IPS DF 19.7 (cell line): Measurements from ENCODE around the gene KAT6B.
"Not testable (repeated sequence)": the region's sequence is repeated elsewhere in the genome, so short reads cannot be mapped to it uniquely, and the experiment has no call there.

ENCODE experiments used
- DNase-seq: peaks from one replicate; pipeline ENCODE4 v3.0.0-alpha.2; 2013; ENCODE audit warnings: low read depth, low spot score

The KAT6B gene

GRCh38 chr10:74921070-74921469 lies 94.7 kb downstream of the KAT6B start:
- not testable (repeated sequence) for DNase-seq

GRCh38 chr10:74921744-74922143 lies 95.3 kb downstream of the KAT6B start:
- DNase-seq = no peak

- DNase-seq = no peak
Observed at GRCh38 chr10:74922921-74923320, 96.5 kb downstream of the KAT6B start.

- no peak for DNase-seq
Observed at GRCh38 chr10:74923556-74923955, 97.2 kb downstream of the KAT6B start.

- DNase-seq = no peak
Observed at GRCh38 chr10:74924251-74924963, 98.0 kb downstream of the KAT6B start.

- no peak for DNase-seq
Observed at GRCh38 chr10:74925291-74925690, 98.9 kb downstream of the KAT6B start.

- DNase-seq = no peak
Observed at GRCh38 chr10:74925708-74926107, 99.3 kb downstream of the KAT6B start.

GRCh38 chr10:74926791-74927585 lies 100.6 kb downstream of the KAT6B start:
- no peak for DNase-seq

- no peak for DNase-seq
Observed at GRCh38 chr10:74927701-74928100, 101.3 kb downstream of the KAT6B start.

GRCh38 chr10:74928742-74929191 lies 102.4 kb downstream of the KAT6B start:
- no peak for DNase-seq

GRCh38 chr10:74929197-74929596 lies 102.8 kb downstream of the KAT6B start:
- DNase-seq = no peak

GRCh38 chr10:74930965-74931364 lies 104.6 kb downstream of the KAT6B start:
- no peak for DNase-seq

- no peak for DNase-seq
Observed at GRCh38 chr10:74932648-74933047, 106.2 kb downstream of the KAT6B start.

GRCh38 chr10:74934100-74934812 lies 107.9 kb downstream of the KAT6B start:
- no peak for DNase-seq

GRCh38 chr10:74936577-74937265 lies 110.3 kb downstream of the KAT6B start:
- DNase-seq = no peak

- no peak for DNase-seq
Observed at GRCh38 chr10:74937266-74937856, 111.0 kb downstream of the KAT6B start.

- no peak for DNase-seq
Observed at GRCh38 chr10:74944205-74944604, 117.8 kb downstream of the KAT6B start.

GRCh38 chr10:74947781-74948401 lies 121.5 kb downstream of the KAT6B start:
- no peak for DNase-seq

GRCh38 chr10:74949034-74949832 lies 122.8 kb downstream of the KAT6B start:
- DNase-seq = no peak
